ENCODE measurements around the gene RPP25L.

Gene RPP25L

GRCh38 chr9:34623374-34624235, 11.7 kb upstream of the RPP25L start:
- H3K4me3 ChIP-seq (ENCODE audit: low read depth, low read length), result no peak overlapping the region
- no peak for DNase-seq (ENCODE audit: low read depth, low spot score)
- POLR2A ChIA-PET, result no interaction called here

GRCh38 chr9:34620061-34620994, 8.4 kb upstream of the RPP25L start, which contains the start of gene DCTN3:
Gene DCTN3, minus strand, starts transcription at chr9:34620495. Its CDS starts 31 bp downstream, at chr9:34620464.
- no peak for TF ChIP-seq CTCF (IDR thresholded peaks at IDR 0.05; ENCODE audit: insufficient read depth, low read length, missing control alignments)
- POLR2A ChIA-PET, result interaction anchor here (0.9 to 1.5 kb wide), 2 partner anchors 14 to 33 kb away, joined by 3 to 5 read pairs; no protein-coding TSS in a partner anchor
- CTCF ChIA-PET, result interaction anchor here (0.6 to 5.3 kb wide), 15 partner anchors 8 to 242 kb away, joined by 3 to 138 read pairs (median 4); partner anchors contain the start of genes ARID3C, RPP25L and SIGMAR1
- peak within 1 kb of the TSS; percentile 92 for H3K4me3 ChIP-seq (ENCODE audit: low read depth, low read length)
- peak; percentile 75 for DNase-seq (ENCODE audit: low read depth, low spot score)

More at GRCh38 chr9:34623374-34624235, 11.7 kb upstream of the RPP25L start:
- CTCF ChIA-PET, result interaction anchor here (1.2 to 5.3 kb wide), 3 partner anchors 11 to 79 kb away, joined by 3 to 138 read pairs (median 35); partner anchors contain the start of genes ARID3C, RPP25L and SIGMAR1
- no peak for TF ChIP-seq CTCF (IDR thresholded peaks at IDR 0.05; ENCODE audit: insufficient read depth, low read length, missing control alignments)

GRCh38 chr9:34615132-34615531, 3.2 kb upstream of the RPP25L start:
- no peak for DNase-seq (ENCODE audit: low read depth, low spot score)
- TF ChIP-seq CTCF (IDR thresholded peaks at IDR 0.05; ENCODE audit: insufficient read depth, low read length, missing control alignments), result no peak
- CTCF ChIA-PET, result interaction anchor here (0.8 to 8.6 kb wide), 7 partner anchors 10 to 169 kb away, joined by 3 to 274 read pairs (median 18); partner anchors contain the start of genes ARID3C and SIGMAR1
- H3K4me3 ChIP-seq (ENCODE audit: low read depth, low read length), result no peak overlapping the region
- POLR2A ChIA-PET, result interaction anchor here (0.7 to 0.8 kb wide), 2 partner anchors 20 to 117 kb away, joined by 3 read pairs; no protein-coding TSS in a partner anchor

GRCh38 chr9:34612788-34613390, 992 bp upstream of the RPP25L start:
- DNase-seq (ENCODE audit: low read depth, low spot score), result no peak
- peak; percentile 88 for TF ChIP-seq CTCF (IDR thresholded peaks at IDR 0.05; ENCODE audit: insufficient read depth, low read length, missing control alignments)
- H3K4me3 ChIP-seq (ENCODE audit: low read depth, low read length), result peak overlapping the region; percentile 86
- CTCF ChIA-PET, result interaction anchor here (0.6 to 8.6 kb wide), 15 partner anchors 8 to 88 kb away, joined by 3 to 274 read pairs (median 5); partner anchors contain the start of genes ARID3C, DCTN3, GALT and IL11RA
- POLR2A ChIA-PET, result no interaction called here

- DNase-seq (ENCODE audit: low read depth, low spot score), result no peak
- H3K4me3 ChIP-seq (ENCODE audit: low read depth, low read length), result peak overlapping the region; percentile 86
- TF ChIP-seq CTCF (IDR thresholded peaks at IDR 0.05; ENCODE audit: insufficient read depth, low read length, missing control alignments), result no peak
- POLR2A ChIA-PET, result no interaction called here
- CTCF ChIA-PET, result interaction anchor here (0.9 to 8.6 kb wide), 15 partner anchors 9 to 279 kb away, joined by 3 to 274 read pairs (median 4); partner anchors contain the start of genes ARID3C, CNTFR, DCTN3 and IL11RA
Measured at GRCh38 chr9:34611251-34611810, 566 bp downstream of the RPP25L start.
